Astrocyte (in vitro differentiated cells and primary cell): ENCODE measurements around the gene SCAPER.

Source experiments
- CTCF ChIP-seq: IDR thresholded peaks from 2 replicates; pipeline ENCODE4 v1.5.1; 2011; ENCODE audit warnings: low read depth, mild to moderate bottlenecking, inconsistent platforms, low read length, moderate library complexity; ENCODE audit not compliant: insufficient read depth
- EZH2 ChIP-seq: IDR thresholded peaks from 2 replicates; pipeline ENCODE4 v1.6.1; 2012; ENCODE audit warnings: mild to moderate bottlenecking, low read length, inconsistent platforms; ENCODE audit not compliant: insufficient read depth

- TF ChIP-seq CTCF (no peak), EZH2 (no peak)
These were observed 152.6 kb downstream of the SCAPER start for GRCh38 chr15:76752549-76752948.
